Measurements from ENCODE around the gene PPP1R18. TPM values are rescaled to one million over a fixed set of nuclear protein-coding genes. Genes with fewer than 3 reads are reported as not detected.
"Not testable (repeated sequence)": the region's sequence is repeated elsewhere in the genome, so short reads cannot be mapped to it uniquely, and the experiment has no call there.

PPP1R18 gene
- total RNA-seq, 1 donor from 2014 or later, result 37.7 TPM

GRCh38 chr6:30721198-30722024 is 35.0 kb upstream of the PPP1R18 start:
- peak; percentile 97 for DNase-seq (ENCODE audit: low spot score)
- intact Hi-C loops (cut with DNase I), result loop anchor here (1.0 to 10.0 kb wide), 5 partner anchors 21 to 363 kb away; partner anchors contain the start of genes ABCF1 and FLOT1

GRCh38 chr6:30720738-30721197 is 34.3 kb upstream of the PPP1R18 start:
- intact Hi-C loops (cut with DNase I), result loop anchor here (1.0 to 10.0 kb wide), 4 partner anchors 22 to 364 kb away; partner anchors contain the start of genes ABCF1 and FLOT1
- peak; percentile 86 for DNase-seq (ENCODE audit: low spot score)

- peak; percentile 98 for DNase-seq (ENCODE audit: low spot score)
- intact Hi-C loops (cut with DNase I), result loop anchor here (2.0 to 10.0 kb wide), 3 partner anchors 23 to 365 kb away; partner anchors contain the start of genes ABCF1 and FLOT1
These were observed 33.6 kb upstream of the PPP1R18 start, which contains the start of gene TUBB for GRCh38 chr6:30719791-30720737. TUBB (plus strand) TSS chr6:30720352; CDS start chr6:30720507, 155 bp downstream.

DNA sequence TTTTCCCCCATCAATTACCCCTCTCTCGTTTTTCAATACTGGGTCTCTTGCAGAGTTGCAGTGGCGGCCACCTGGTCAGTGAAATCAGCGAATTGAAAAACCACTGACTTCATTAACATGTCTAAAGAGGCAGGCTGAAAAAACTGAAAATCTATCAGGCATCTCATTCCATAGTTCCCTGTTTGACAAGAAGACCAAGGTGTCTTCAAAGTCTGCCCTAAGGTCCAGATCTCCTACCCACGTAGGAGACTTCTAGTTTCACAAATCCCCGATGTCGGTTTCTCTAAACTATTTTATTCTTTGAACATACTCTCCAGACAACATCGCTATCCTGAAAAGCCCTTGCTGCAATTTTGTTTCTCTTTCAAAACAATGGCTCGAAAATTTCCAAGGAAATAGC is 32.9 kb upstream of the PPP1R18 start:
- intact Hi-C loops (cut with DNase I), result no loop called here
- no peak for DNase-seq (ENCODE audit: low spot score)

DNA sequence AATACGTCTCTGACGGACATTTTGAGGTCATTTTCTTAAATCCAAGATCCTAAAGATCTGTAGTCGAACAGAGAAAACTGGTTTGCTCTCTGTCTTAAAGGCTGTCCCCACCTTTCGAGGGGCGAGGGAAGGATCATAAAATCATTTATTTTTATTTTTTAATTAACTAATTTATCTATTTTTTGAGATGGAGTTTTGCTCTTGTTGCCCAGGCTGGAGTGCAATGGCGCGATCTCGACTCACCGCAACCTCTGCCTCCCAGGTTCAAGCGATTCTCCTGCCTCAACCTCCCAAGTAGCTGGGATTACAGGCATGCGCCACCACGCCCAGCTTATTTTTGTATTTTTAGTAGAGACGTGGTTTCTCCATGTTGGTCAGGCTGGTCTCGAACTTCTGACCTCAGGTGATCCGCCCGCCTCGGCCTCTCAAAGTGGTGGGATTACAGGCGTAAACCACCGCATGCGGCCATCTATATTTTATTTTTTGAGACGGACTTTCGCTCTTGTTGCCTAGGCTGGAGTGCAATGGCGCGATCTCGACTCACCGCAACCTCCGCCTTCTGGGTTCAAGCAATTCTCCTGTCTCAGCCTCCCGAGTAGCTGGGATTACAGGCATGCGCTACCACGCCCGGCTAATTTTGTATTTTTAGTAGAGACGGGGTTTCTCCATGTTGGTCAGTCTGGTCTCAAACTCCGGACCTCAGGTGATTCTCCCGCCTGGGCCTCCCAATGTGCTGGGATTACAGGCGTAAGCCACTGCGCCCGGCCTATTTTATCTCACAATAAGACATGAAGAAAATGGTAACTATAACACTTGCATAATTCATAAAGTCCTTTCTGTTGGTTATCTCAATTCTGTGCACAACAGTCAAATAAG is 31.6 kb upstream of the PPP1R18 start:
- intact Hi-C loops (cut with DNase I), result loop anchor here (1.0 kb wide), 3 partner anchors 31 to 101 kb away; partner anchors contain the start of genes MRPS18B and PPP1R10
- DNase-seq (ENCODE audit: low spot score), result not testable (repeated sequence)

DNA sequence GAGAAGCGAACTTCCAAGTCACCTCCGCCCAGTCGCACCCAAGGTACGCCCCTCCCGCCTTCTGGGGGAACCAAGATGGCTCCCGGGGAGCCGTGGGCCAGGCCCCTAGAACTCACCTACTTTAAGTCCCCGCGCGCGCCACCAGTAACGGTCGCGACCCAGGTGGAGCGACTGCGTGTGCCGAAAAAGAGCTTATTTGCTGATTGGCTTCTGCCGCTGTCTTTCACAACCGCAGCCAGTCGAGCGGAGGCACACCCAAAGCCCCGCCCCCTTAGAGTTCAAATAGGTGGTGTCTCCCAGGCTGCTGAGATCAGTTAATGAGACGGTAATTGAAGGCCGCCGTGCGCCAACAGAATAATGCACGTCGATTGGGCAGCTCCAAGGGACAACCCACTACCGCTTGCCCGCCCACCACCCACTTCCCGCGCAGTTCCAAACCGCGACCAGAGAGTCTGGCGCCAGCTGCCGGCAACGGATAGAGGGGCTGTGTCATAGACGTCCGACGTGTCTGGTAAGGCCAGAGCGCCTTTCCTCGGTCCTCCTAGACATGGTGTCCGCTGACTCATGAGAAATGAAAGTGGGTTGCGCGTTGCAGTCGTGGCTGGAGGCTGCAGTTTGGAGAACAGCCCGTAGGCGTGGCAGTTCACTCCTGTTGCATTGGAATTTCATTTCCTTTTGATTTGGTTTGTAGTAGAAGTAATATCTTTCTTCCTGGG is 30.8 kb upstream of the PPP1R18 start, which contains the start of gene MDC1:
MDC1 (minus strand) TSS at position 153 of the 716 bp plus-strand sequence. CDS start 2,106 bp downstream, outside the sequence.
- peak; percentile 100 for DNase-seq (ENCODE audit: low spot score)
- intact Hi-C loops (cut with DNase I), result loop anchor here (1.0 kb wide), 3 partner anchors 30 to 100 kb away; partner anchors contain the start of genes MRPS18B and PPP1R10

GRCh38 chr6:30716879-30717128 is 30.4 kb upstream of the PPP1R18 start:
- DNase-seq (ENCODE audit: low spot score), result no peak
- intact Hi-C loops (cut with DNase I), result loop anchor here (1.0 kb wide), 3 partner anchors 30 to 100 kb away; partner anchors contain the start of genes MRPS18B and PPP1R10

- intact Hi-C loops (cut with DNase I), result no loop called here
- DNase-seq (ENCODE audit: low spot score), result no peak
These were observed 27.8 kb upstream of the PPP1R18 start for GRCh38 chr6:30714263-30714662.

DNA sequence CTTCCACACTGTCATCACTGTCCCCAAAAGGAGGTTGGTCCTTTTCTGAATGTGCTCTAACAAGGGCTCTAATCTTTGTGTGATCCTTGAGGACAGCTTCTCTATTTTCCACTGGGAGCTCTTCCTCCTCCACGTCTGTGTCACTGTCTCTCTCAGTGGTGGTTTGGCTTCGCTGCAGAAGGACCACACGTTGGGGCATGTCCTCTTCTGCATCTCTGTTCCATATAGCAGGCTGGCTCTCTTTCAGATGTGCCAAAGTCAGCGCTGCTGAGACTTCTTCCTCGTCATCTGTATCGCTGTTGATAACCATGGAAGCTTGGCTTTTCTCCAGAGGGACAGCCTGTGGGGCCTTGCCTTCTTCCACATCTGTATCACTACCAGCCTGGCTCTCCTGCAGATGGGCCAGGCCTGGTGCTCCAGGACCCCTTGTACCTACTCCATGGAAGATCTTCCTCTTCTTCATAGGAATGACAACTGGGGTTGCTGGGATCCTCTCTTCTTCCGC is 26.0 kb upstream of the PPP1R18 start:
- intact Hi-C loops (cut with DNase I), result no loop called here

DNA sequence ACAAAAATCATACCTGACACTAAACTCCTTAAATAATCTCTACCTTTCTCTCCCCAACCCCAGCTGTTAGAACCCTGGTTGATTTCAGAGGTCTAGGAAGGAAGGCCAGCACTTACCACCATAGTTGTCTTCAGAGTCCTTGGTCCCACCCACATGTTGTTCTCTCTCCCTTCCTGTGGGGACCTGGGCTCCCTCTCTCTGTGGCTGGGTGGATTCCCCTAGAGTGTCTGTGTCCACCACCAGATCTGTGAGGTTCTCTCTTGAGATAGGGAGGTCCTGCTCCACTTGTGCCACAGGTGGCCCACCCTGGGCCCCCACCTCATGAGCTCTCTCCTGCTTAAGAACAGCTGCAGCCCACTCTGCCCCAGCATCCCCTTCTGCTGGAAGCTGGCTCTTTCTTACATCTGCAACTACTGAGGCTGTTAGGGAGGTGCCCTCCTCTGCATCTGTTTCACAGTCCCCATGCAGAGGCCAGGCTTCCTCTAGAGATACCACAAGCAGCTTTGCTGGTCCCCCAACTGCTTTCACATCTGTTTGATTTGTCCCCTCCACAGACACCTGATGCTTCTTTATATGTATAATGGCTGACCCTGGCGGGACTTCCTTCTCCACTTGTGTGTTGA is 25.4 kb upstream of the PPP1R18 start:
- no peak for DNase-seq (ENCODE audit: low spot score)
- intact Hi-C loops (cut with DNase I), result no loop called here

More for the DNA sequence above, 26.0 kb upstream of the PPP1R18 start:
- no peak for DNase-seq (ENCODE audit: low spot score)

DNA sequence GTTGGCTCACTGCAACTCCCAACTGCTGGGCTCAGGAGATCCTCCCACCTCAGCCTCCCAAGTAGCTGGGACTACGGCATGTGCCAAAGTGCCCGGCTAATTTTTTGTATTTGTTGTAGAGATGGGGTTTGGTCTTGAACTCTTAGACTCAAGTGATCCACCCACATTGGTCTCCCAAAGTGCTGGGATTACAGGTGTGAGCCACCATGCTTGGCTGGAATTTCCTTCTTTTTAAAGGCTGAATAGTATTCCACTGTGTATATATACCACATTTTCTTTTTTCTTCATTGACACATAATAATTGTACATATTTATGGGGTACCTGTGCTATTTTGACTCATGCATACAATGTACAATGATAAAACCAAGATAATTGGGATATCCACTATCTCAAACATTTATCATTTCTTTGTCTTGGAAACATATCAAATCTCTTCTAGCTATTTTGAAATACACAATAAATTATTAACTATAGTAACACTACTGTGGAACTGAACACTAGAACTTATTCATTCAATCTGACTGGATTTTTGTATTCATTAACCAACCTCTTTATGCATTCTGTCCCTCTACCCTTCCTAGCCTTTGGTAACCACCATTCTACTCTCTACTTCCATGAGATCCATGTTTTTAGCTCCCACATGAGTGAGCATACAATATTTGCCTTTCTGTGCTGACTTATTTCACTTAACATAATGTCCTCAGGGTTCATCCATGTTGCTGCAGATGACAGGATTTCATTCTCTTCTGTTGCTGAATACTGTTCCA is 22.8 kb upstream of the PPP1R18 start:
- no peak for DNase-seq (ENCODE audit: low spot score)
- intact Hi-C loops (cut with DNase I), result no loop called here

- intact Hi-C loops (cut with DNase I), result no loop called here
- no peak for DNase-seq (ENCODE audit: low spot score)
These were observed 20.9 kb upstream of the PPP1R18 start for GRCh38 chr6:30707281-30707850.

- intact Hi-C loops (cut with DNase I), result no loop called here
- DNase-seq (ENCODE audit: low spot score), result no peak
These were observed 19.2 kb upstream of the PPP1R18 start for GRCh38 chr6:30705620-30706019.

GRCh38 chr6:30703821-30704220 is 17.4 kb upstream of the PPP1R18 start:
- DNase-seq (ENCODE audit: low spot score), result no peak
- intact Hi-C loops (cut with DNase I), result no loop called here

- intact Hi-C loops (cut with DNase I), result no loop called here
- no peak for DNase-seq (ENCODE audit: low spot score)
These were observed 16.6 kb upstream of the PPP1R18 start for GRCh38 chr6:30703011-30703410.

DNA sequence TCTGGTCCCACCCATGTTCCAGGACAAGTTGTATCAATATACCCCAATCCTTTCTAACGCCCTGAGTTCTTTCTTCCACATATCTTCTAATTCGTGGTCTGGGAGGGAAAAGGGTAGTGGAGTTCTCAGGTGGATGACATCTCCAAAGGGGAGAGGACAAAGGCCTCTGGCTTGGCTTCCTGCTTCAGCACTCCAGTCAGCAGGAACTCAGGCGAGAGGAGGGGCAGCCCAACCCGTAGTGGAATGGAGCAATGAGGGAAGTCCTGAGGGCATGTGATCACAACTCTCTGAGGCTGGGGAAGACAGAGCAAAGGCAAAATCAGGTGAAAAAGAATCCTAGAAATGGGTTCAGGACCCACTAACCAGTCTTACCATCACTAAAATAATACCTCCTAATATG is 13.9 kb upstream of the PPP1R18 start:
- DNase-seq (ENCODE audit: low spot score), result no peak
- intact Hi-C loops (cut with DNase I), result no loop called here

Measured in cardiac septum (tissue), 1 donor.